SK-N-SH (cell line): ENCODE results near the gene DLG2. TPM values are rescaled to one million over a fixed set of nuclear protein-coding genes. Genes with fewer than 3 reads are reported as not detected.

Experiments used
- CTCF ChIA-PET: fragments of 300-600, 350-600 bp; formaldehyde crosslinking; extraction: SDS; loops from one replicate; lab custom pipeline; 2021; lab: Yijun Ruan, JAX
- POLR2A ChIA-PET: fragments of 350-600 bp; sonication (Branson Sonifier 250); formaldehyde crosslinking; extraction: SDS; loops from one replicate; lab custom pipeline; 2020; ENCODE audit warnings: antibody characterized with exemption, inconsistent platforms; lab: Yijun Ruan, JAX
- DNase-seq: peaks from one replicate; pipeline ENCODE4 v3.0.0; 2012
- H2AFZ ChIP-seq: fragments of 200-600 bp; sonication (generic); 2 replicates; pipeline ENCODE4 v1.8.1; 2016; ENCODE audit warnings: antibody characterized with exemption, mild to moderate bottlenecking, low read depth
- H3F3A ChIP-seq: fragments of 200-600 bp; sonication (generic); replicated peaks from 2 replicates; pipeline ENCODE3; 2016; ENCODE audit warnings: antibody characterized with exemption, mild to moderate bottlenecking; ENCODE audit not compliant: insufficient read depth
- H3K27ac ChIP-seq, 2 experiments: fragments of 200-500 bp in 1 of 2; fragments of 200-600 bp in 1 of 2; sonication (Bioruptor generic) in 1 of 2; sonication (generic), shearing (Covaris generic) in 1 of 2; 2 replicates each; pipeline versions ENCODE4 v1.5.1 to v1.6.1; 2014 to 2016; ENCODE audit warnings: low read depth in 2 of 2, inconsistent platforms in 1 of 2, low read length in 1 of 2, mild to moderate bottlenecking in 1 of 2, mixed read lengths in 1 of 2
- H3K27me3 ChIP-seq: fragments of 200-600 bp; sonication (generic), shearing (Covaris generic); 2 replicates; pipeline ENCODE4 v1.6.1; 2016; ENCODE audit warnings: mixed run types; ENCODE audit not compliant: insufficient read depth
- H3K36me3 ChIP-seq, 2 experiments: fragments of 200-500 bp in 1 of 2; fragments of 200-600 bp in 1 of 2; sonication (Bioruptor generic) in 1 of 2; sonication (generic) in 1 of 2; replicated peaks in 1 of 2; 2 replicates each; pipeline versions ENCODE3 to v1.5.1; 2014 to 2016; ENCODE audit warnings: low read length in 1 of 2, mild to moderate bottlenecking in 1 of 2; ENCODE audit not compliant: insufficient read depth in 2 of 2, control insufficient read depth in 1 of 2
- H3K4me1 ChIP-seq, 2 experiments: fragments of 200-500 bp in 1 of 2; fragments of 200-600 bp in 1 of 2; sonication (Bioruptor generic) in 1 of 2; sonication (generic), shearing (Covaris generic) in 1 of 2; 2 replicates each; pipeline versions ENCODE4 v1.5.1 to v1.6.1; 2014 to 2016; ENCODE audit warnings: low read depth in 1 of 2, low read length in 1 of 2, mixed run types in 1 of 2; ENCODE audit not compliant: insufficient read depth in 2 of 2, control insufficient read depth in 1 of 2
- H3K4me2 ChIP-seq: fragments of 200-600 bp; sonication (generic), shearing (Covaris generic); 2 replicates; pipeline ENCODE4 v1.6.1; 2017; ENCODE audit warnings: mixed run types
- H3K4me3 ChIP-seq, 2 experiments: fragments of 200-500 bp in 1 of 2; fragments of 200-600 bp in 1 of 2; sonication (Bioruptor generic) in 1 of 2; sonication (generic), shearing (Covaris generic) in 1 of 2; 2 replicates each; pipeline versions ENCODE4 v1.5.1 to v1.8.1; 2014 to 2016; ENCODE audit warnings: low read depth in 2 of 2, inconsistent platforms in 1 of 2, low read length in 1 of 2, mild to moderate bottlenecking in 1 of 2, mixed read lengths in 1 of 2, moderate library complexity in 1 of 2
- H3K79me2 ChIP-seq: fragments of 200-600 bp; sonication (generic); 2 replicates; pipeline ENCODE4 v1.8.1; 2017; ENCODE audit warnings: mild to moderate bottlenecking; ENCODE audit not compliant: insufficient read depth
- H3K9ac ChIP-seq: fragments of 200-600 bp; sonication (generic); 2 replicates; pipeline ENCODE4 v1.6.1; 2017; ENCODE audit warnings: mixed run types
- H3K9me2 ChIP-seq: fragments of 200-600 bp; sonication (generic); 2 replicates; pipeline ENCODE4 v1.6.1; 2017; ENCODE audit warnings: mixed run types
- H3K9me3 ChIP-seq: fragments of 200-600 bp; sonication (generic); 2 replicates; pipeline ENCODE4 v1.6.1; 2017; ENCODE audit warnings: mixed run types, mild to moderate bottlenecking, moderate library complexity
- H4K20me1 ChIP-seq: fragments of 200-600 bp; sonication (generic); 2 replicates; pipeline ENCODE4 v1.6.1; 2017; ENCODE audit warnings: mild to moderate bottlenecking, mixed run types; ENCODE audit not compliant: insufficient read depth
- EP300 ChIP-seq, 2 experiments: IDR thresholded peaks; 2 replicates each; pipeline versions ENCODE4 v1.4.0 to v1.6.1; 2012; ENCODE audit warnings: borderline replicate concordance in 1 of 2, low read depth in 1 of 2, low read length in 1 of 2
- EZH2phosphoT487 ChIP-seq: fragments of 200-600 bp; sonication (generic); IDR thresholded peaks from 2 replicates; pipeline ENCODE4 v1.6.1; 2017; ENCODE audit warnings: low read depth, mixed run types, mild to moderate bottlenecking, antibody characterized with exemption, moderate library complexity, borderline replicate concordance
- NFIC ChIP-seq: IDR thresholded peaks from 2 replicates; pipeline ENCODE4 v1.4.0; 2012; ENCODE audit warnings: borderline replicate concordance
- RCOR1 ChIP-seq: fragments of 150-350 bp; IDR thresholded peaks from 2 replicates; pipeline ENCODE4 v1.6.1; 2017; ENCODE audit warnings: antibody characterized with exemption, low read length
- RXRA ChIP-seq: IDR thresholded peaks from 2 replicates; pipeline ENCODE4 v1.4.0; 2012; ENCODE audit warnings: low read depth, mild to moderate bottlenecking, borderline replicate concordance
- TAF1 ChIP-seq: IDR thresholded peaks from 2 replicates; pipeline ENCODE4 v1.6.1; 2012; ENCODE audit warnings: low read depth, mild to moderate bottlenecking, low read length, moderate library complexity, borderline replicate concordance
- TCF12 ChIP-seq: IDR thresholded peaks from 2 replicates; pipeline ENCODE4 v1.4.0; 2012
- WGBS: methylation state at CpG from one replicate; pipeline ENCODE4 v1.1.6; 2017; ENCODE audit warnings: low lambda C conversion rate; 5-methylcytosine and 5-hydroxymethylcytosine counted together
- polyA plus RNA-seq, 3 experiments: library from polyadenylated mRNA; depleted of rRNA; stranded (reverse); fragments of >200 nt; gene quantifications; 2 replicates each; pipeline ENCODE4 v1.2.3, GENCODE V29; 2012

The DLG2 gene
- polyA plus RNA-seq, 1 of the 3 experiments (the other 2 are of a cell fraction), result 0.21 TPM

- Histone ChIP-seq H3F3A (no peaks in the 10 kb centered on the region), H3K36me3 (no peaks in the 10 kb centered on the region), H3K9me2 (no peaks in the 10 kb centered on the region), H4K20me1 (no peaks in the 10 kb centered on the region), H3K79me2 (no peaks in the 10 kb centered on the region; the same call in 1 of the 2 replicates), H3K27ac (no peak overlapping the region), H2AFZ (no peak overlapping the region), H3K4me1 (peaks cover 0 to 3% of the 10 kb centered on the region in 2 experiments; a peak in 2 of 4 replicates), H3K4me2 (no peak overlapping the region), H3K27me3 (no peaks in the 10 kb centered on the region), H3K9ac (no peak overlapping the region), H3K4me3 (no peak overlapping the region), H3K9me3 (no peaks in the 10 kb centered on the region)
- ChIA-PET CTCF (interaction anchor here (0.8 to 3.9 kb wide), 7 partner anchors 10 to 1514 kb away, joined by 3 to 17 read pairs (median 4); no protein-coding TSS in a partner anchor), POLR2A (no interaction called here)
- WGBS, result 9% methylated on average over 1 of the region's 1 CpG
- TF ChIP-seq NFIC, result no peak
- 0 out of 2 replicates have a peak, but pooled peaks have one; percentile 7 for TF ChIP-seq RCOR1
- DNase-seq, result no peak
Measured at GRCh38 chr11:84381666-84382065, 1245.5 kb downstream of the DLG2 start.

GRCh38 chr11:84372381-84372950 is 1254.7 kb downstream of the DLG2 start:
- TF ChIP-seq TCF12 (peak; percentile 22; the same call in 1 of the 2 replicates), TAF1 (no peak)
- WGBS, result 14% methylated on average over 2 of the region's 2 CpGs
- Histone ChIP-seq H3K4me1 (no peaks in the 10 kb centered on the region; a peak in 1 of 4 replicates), H3K9ac (no peak overlapping the region), H3K4me2 (no peak overlapping the region), H3K9me2 (0 out of 2 replicates have a peak, but pooled peaks cover 3% of the 10 kb centered on the region), H4K20me1 (no peaks in the 10 kb centered on the region), H3K27ac (peak overlapping the region in 1 of 2 experiments; percentile 51; a peak in 2 of 4 replicates), H2AFZ (peak overlapping the region; percentile 12; the same call in 1 of the 2 replicates), H3K4me3 (no peak overlapping the region), H3K27me3 (no peaks in the 10 kb centered on the region), H3K9me3 (no peaks in the 10 kb centered on the region), H3K79me2 (no peaks in the 10 kb centered on the region), H3K36me3 (no peaks in the 10 kb centered on the region), H3F3A (no peaks in the 10 kb centered on the region)
- DNase-seq, result no peak
- POLR2A ChIA-PET, result no interaction called here
- CTCF ChIA-PET, result interaction anchor here (0.7 to 4.5 kb wide), 6 partner anchors 11 to 545 kb away, joined by 3 to 18 read pairs (median 3); no protein-coding TSS in a partner anchor

- ChIA-PET CTCF (interaction anchor here (0.9 to 1.5 kb wide), 2 partner anchors 12 to 530 kb away, joined by 3 to 4 read pairs; no protein-coding TSS in a partner anchor), POLR2A (no interaction called here)
- no peak for DNase-seq
- H3K9ac ChIP-seq, result no peak overlapping the region
- no peaks in the 10 kb centered on the region for H4K20me1 ChIP-seq
- H3K4me2 ChIP-seq, result no peak overlapping the region
- peak; percentile 46; the same call in 1 of the 2 replicates for TF ChIP-seq RCOR1
- 0 out of 4 replicates have a peak, but pooled peaks of 1 of the 2 experiments have one; percentile 8 for TF ChIP-seq EP300 (IDR thresholded peaks at IDR 0.05; ENCODE audit: borderline replicate concordance in 1 of 2, low read depth in 1 of 2, low read length in 1 of 2)
- TF ChIP-seq RXRA, result no peak
- TF ChIP-seq EZH2phosphoT487, result no peak
- H3K27ac ChIP-seq, result no peak overlapping the region
- H3K27me3 ChIP-seq, result no peaks in the 10 kb centered on the region
- no peaks in the 10 kb centered on the region for H3K36me3 ChIP-seq
- H3K4me3 ChIP-seq, result no peak overlapping the region
- 33% methylated on average over 2 of the region's 2 CpGs for WGBS
- no peaks in the 10 kb centered on the region for H3K9me2 ChIP-seq
- no peaks in the 10 kb centered on the region for H3K9me3 ChIP-seq
- H2AFZ ChIP-seq, result no peak overlapping the region
- no peaks in the 10 kb centered on the region for H3K79me2 ChIP-seq
- no peaks in the 10 kb centered on the region for H3K4me1 ChIP-seq
- H3F3A ChIP-seq, result no peaks in the 10 kb centered on the region
Measured at GRCh38 chr11:84358034-84358433, 1269.1 kb downstream of the DLG2 start.
